RWPE2 (cell line): Measurements from ENCODE around the gene CREG2.

Experiments used
- ATAC-seq: fragments of 200-7000 bp; cut with Tn5 transposase; 3 replicates; pipeline ENCODE4 v1.9.1; 2021; ENCODE audit warnings: low read depth
- DNase-seq: peaks from one replicate; pipeline ENCODE4 v3.0.0-alpha.2; 2020; ENCODE audit warnings: low spot score
- H3K27ac ChIP-seq: fragments of 450-650 bp; 2 replicates; pipeline ENCODE4 v1.5.1; 2017; ENCODE audit warnings: mild to moderate bottlenecking; ENCODE audit not compliant: poor library complexity, severe bottlenecking
- H3K27me3 ChIP-seq: fragments of 250-450 bp; sonication (Bioruptor Pico); 2 replicates; pipeline ENCODE4 v1.5.1; 2021; ENCODE audit warnings: mild to moderate bottlenecking, moderate library complexity; ENCODE audit not compliant: insufficient read depth, poor library complexity, severe bottlenecking
- H3K36me3 ChIP-seq: fragments of 250-450 bp; sonication (Bioruptor Pico); 2 replicates; pipeline ENCODE4 v1.5.1; 2020; ENCODE audit warnings: low read depth, mild to moderate bottlenecking, moderate library complexity
- H3K4me1 ChIP-seq: fragments of 250-450 bp; sonication (Bioruptor Pico); 2 replicates; pipeline ENCODE4 v1.5.1; 2021; ENCODE audit warnings: mild to moderate bottlenecking, moderate library complexity; ENCODE audit not compliant: insufficient read depth, poor library complexity, severe bottlenecking
- H3K4me3 ChIP-seq: fragments of 250-450 bp; sonication (Bioruptor Pico); 2 replicates; pipeline ENCODE4 v1.5.1; 2021; ENCODE audit warnings: mild to moderate bottlenecking, moderate library complexity; ENCODE audit not compliant: severe bottlenecking
- H3K9me3 ChIP-seq: fragments of 250-450 bp; sonication (Bioruptor Pico); 2 replicates; pipeline ENCODE4 v1.5.1; 2021; ENCODE audit warnings: mild to moderate bottlenecking, moderate library complexity; ENCODE audit not compliant: severe bottlenecking
- TF ChIP-seq, protein P1 (sequence below): fragments of 450-650 bp; IDR thresholded peaks from one replicate; pipeline ENCODE4 v1.5.1; 2017; ENCODE audit warnings: mild to moderate bottlenecking, moderate library complexity; ENCODE audit not compliant: poor library complexity, severe bottlenecking

Gene CREG2

DNA sequence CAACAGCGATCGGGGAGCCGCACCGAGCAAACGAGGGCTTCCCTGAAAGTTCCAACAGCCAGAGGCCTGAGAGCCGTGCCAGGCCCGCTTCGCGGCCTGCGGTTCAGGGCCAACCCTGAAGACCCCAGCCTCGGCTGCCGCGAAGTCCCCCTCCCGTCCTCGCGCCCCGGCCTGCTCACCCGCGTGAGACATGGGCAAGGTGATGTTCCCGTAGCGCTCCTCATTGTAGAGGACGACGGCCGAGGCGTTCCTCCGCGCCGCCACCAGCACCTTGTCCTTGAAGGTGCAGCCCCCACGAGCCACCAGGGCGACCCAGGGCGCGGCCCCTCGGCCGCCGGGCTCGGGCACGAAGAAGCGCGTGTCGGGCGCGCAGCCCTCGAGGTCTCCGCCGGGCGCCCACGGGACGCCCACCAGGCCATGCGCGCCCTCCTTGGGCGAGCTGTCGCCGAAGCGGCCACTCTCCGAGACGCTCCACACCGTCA, 79.3 kb downstream of the CREG2 start:
- no peaks in the 10 kb centered on the region for H3K9me3 ChIP-seq
- ATAC-seq: peak; percentile 3
- DNase-seq: peak; percentile 61
- H3K27me3 ChIP-seq: no peaks in the 10 kb centered on the region
- TF ChIP-seq, protein P1, sequence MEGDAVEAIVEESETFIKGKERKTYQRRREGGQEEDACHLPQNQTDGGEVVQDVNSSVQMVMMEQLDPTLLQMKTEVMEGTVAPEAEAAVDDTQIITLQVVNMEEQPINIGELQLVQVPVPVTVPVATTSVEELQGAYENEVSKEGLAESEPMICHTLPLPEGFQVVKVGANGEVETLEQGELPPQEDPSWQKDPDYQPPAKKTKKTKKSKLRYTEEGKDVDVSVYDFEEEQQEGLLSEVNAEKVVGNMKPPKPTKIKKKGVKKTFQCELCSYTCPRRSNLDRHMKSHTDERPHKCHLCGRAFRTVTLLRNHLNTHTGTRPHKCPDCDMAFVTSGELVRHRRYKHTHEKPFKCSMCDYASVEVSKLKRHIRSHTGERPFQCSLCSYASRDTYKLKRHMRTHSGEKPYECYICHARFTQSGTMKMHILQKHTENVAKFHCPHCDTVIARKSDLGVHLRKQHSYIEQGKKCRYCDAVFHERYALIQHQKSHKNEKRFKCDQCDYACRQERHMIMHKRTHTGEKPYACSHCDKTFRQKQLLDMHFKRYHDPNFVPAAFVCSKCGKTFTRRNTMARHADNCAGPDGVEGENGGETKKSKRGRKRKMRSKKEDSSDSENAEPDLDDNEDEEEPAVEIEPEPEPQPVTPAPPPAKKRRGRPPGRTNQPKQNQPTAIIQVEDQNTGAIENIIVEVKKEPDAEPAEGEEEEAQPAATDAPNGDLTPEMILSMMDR: no peak
- H3K4me3 ChIP-seq: peak overlapping the region; percentile 80
- H3K27ac ChIP-seq: peak overlapping the region; percentile 64
- H3K36me3 ChIP-seq: peaks cover 28% of the 10 kb centered on the region
- peaks cover 16% of the 10 kb centered on the region for H3K4me1 ChIP-seq

DNA sequence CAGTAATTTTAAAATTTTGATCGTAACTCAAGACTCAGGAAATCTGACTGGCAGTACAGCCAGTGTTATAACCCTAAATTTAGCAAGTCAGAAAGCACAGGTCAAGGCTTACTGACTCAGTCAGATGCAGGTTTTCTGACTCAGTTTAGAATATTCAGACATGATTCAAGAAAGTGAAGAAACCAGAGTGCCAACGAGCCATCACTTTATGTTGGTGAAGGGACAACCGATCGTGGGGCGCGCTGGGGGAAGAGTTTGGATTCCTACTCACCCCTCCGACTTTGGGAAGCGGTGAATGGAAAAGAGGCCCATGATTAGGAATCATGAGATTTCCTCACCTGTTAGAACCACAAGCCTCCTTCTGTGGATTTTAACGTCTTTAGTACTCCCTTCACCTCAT, 79.8 kb downstream of the CREG2 start:
- peak overlapping the region; percentile 64 for H3K27ac ChIP-seq
- H3K4me1 ChIP-seq: peaks cover 16% of the 10 kb centered on the region
- peaks cover 28% of the 10 kb centered on the region for H3K36me3 ChIP-seq
- no peak for DNase-seq
- TF ChIP-seq, protein P1: no peak
- H3K9me3 ChIP-seq: no peaks in the 10 kb centered on the region
- ATAC-seq: no peak; the same call in 2 of the 3 replicates
- H3K4me3 ChIP-seq: peak overlapping the region; percentile 80
- H3K27me3 ChIP-seq: no peaks in the 10 kb centered on the region

DNA sequence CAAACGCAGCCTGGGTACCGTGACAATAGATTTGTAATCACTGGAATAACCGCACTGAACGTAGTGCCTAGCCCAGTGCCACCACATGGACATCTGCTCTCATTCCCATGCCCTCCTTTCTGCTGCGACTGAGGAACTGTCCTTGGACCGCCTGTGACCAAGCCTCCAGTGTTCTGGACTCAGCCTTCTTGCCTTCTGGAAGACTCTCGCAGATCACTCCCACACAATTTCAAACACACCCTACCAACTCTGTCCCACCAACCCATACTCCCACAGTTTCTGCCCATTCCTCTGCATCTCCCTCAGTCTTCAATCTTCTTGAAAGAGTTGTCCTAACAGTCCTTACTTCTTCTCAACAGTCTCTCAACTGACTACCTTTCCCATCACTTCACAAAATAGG, 80.9 kb downstream of the CREG2 start:
- H3K36me3 ChIP-seq: peaks cover 39% of the 10 kb centered on the region
- H3K27me3 ChIP-seq: no peaks in the 10 kb centered on the region
- TF ChIP-seq, protein P1: no peak
- H3K27ac ChIP-seq: peak overlapping the region; percentile 64
- H3K9me3 ChIP-seq: no peaks in the 10 kb centered on the region
- ATAC-seq (no peak), DNase-seq (no peak)
- H3K4me3 ChIP-seq: peak overlapping the region; percentile 80
- peaks cover 25% of the 10 kb centered on the region for H3K4me1 ChIP-seq

DNA sequence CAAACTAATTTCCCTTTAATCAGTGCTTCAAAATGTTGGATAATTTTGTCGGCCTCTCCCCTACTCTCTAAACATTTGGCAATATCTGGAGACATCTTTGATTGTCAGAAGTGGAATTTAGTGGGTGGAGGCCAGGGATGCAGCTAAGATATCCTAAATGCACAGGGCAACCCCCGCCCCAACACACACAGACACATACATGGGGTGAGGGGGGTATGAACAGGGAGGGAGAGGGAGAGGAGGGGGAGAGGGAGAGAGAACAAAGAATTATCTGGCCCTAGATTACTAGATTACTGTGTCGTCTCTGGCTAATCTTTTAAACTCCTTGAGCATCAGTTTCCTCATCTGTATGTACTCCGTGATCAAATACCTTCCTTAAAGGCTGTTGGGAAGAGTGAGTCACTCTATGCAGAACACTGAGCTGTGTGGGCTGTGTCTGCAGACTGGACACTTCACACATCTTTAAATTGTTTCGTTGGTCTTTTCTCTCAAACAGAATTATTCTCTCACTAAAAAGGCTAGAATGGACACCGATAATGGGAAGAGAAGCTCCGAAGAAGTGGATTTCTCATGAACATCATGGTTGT, 81.7 kb downstream of the CREG2 start:
- no peaks in the 10 kb centered on the region for H3K9me3 ChIP-seq
- TF ChIP-seq, protein P1: no peak
- no peaks in the 10 kb centered on the region for H3K27me3 ChIP-seq
- H3K36me3 ChIP-seq: peaks cover 39% of the 10 kb centered on the region
- peak overlapping the region; percentile 80 for H3K4me3 ChIP-seq
- H3K27ac ChIP-seq: peak overlapping the region; percentile 64
- DNase-seq (no peak), ATAC-seq (peak; percentile 71)
- peaks cover 25% of the 10 kb centered on the region for H3K4me1 ChIP-seq

DNA sequence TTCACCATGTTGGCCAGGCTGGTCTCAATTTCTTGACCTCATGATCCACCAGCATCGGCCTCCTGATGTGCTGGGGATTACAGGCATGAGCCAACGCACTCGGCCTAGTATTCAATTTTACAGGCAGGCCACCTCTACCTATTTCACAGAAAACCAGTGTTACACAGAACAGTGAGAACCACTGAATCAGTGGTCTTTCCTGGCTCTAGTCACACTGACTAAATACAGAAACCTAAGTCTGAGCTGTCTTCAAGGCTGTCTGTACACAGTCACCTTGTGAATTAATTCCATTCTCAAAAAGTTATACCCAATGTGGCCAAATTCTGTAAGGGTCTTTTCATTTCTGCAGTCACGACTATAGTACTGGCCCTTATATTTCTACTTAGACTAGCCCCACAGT, 82.3 kb downstream of the CREG2 start:
- Histone ChIP-seq H3K4me1 (peaks cover 25% of the 10 kb centered on the region), H3K36me3 (peaks cover 39% of the 10 kb centered on the region), H3K9me3 (no peaks in the 10 kb centered on the region), H3K4me3 (no peak overlapping the region), H3K27ac (peak overlapping the region; percentile 64), H3K27me3 (no peaks in the 10 kb centered on the region)
- TF ChIP-seq, protein P1: no peak
- DNase-seq: no peak
- no peak for ATAC-seq
